H9 (cell line): Measurements from ENCODE around the gene FARP1. TPM values are rescaled to one million over a fixed set of nuclear protein-coding genes. Genes with fewer than 3 reads are reported as not detected.

Source experiments
- DNase-seq: peaks from one replicate; pipeline ENCODE4 v3.0.0-alpha.2; 2017
- H2AFZ ChIP-seq: one replicate; pipeline ENCODE4 v1.6.1; 2013; ENCODE audit warnings: mild to moderate bottlenecking, low read length, control low read depth, moderate library complexity
- H2AK5ac ChIP-seq: 2 replicates; pipeline ENCODE4 v1.6.1; 2013; ENCODE audit warnings: low read length, control low read depth, mixed read lengths; ENCODE audit not compliant: insufficient read length
- H2BK120ac ChIP-seq: one replicate; pipeline ENCODE4 v1.6.1; 2013; ENCODE audit warnings: low read depth, mild to moderate bottlenecking, low read length, control low read depth, inconsistent platforms; ENCODE audit not compliant: poor library complexity, severe bottlenecking
- H2BK12ac ChIP-seq: 2 replicates; pipeline ENCODE4 v1.6.1; 2013; ENCODE audit warnings: low read length, control low read depth, mixed read lengths, low read depth; ENCODE audit not compliant: insufficient read length
- H2BK15ac ChIP-seq: 2 replicates; pipeline ENCODE4 v1.6.1; 2013; ENCODE audit warnings: low read depth, low read length, control low read depth
- H2BK20ac ChIP-seq: one replicate; pipeline ENCODE4 v1.6.1; 2013; ENCODE audit warnings: low read depth, mild to moderate bottlenecking, low read length, control low read depth, inconsistent platforms; ENCODE audit not compliant: poor library complexity, severe bottlenecking
- H2BK5ac ChIP-seq: 2 replicates; pipeline ENCODE4 v1.6.1; 2013; ENCODE audit warnings: low read length, control low read depth, mixed read lengths; ENCODE audit not compliant: insufficient read length
- H3K14ac ChIP-seq: 2 replicates; pipeline ENCODE4 v1.6.1; 2013; ENCODE audit warnings: low read length, control low read depth; ENCODE audit not compliant: insufficient read depth
- H3K18ac ChIP-seq: 2 replicates; pipeline ENCODE4 v1.6.1; 2013; ENCODE audit warnings: low read depth, mild to moderate bottlenecking, mixed read lengths, low read length, control low read depth; ENCODE audit not compliant: insufficient read length
- H3K23ac ChIP-seq: 2 replicates; pipeline ENCODE4 v1.6.1; 2013; ENCODE audit warnings: low read length, control low read depth, mixed read lengths, low read depth; ENCODE audit not compliant: insufficient read length
- H3K23me2 ChIP-seq: 2 replicates; pipeline ENCODE4 v1.6.1; 2013; ENCODE audit warnings: low read depth, mild to moderate bottlenecking, mixed read lengths, low read length, control low read depth; ENCODE audit not compliant: insufficient read length, poor library complexity, severe bottlenecking
- H3K27ac ChIP-seq: 2 replicates; pipeline ENCODE4 v1.5.1; 2013; ENCODE audit warnings: low read length, control low read depth, mixed read lengths, low read depth; ENCODE audit not compliant: insufficient read length
- H3K27me3 ChIP-seq: 2 replicates; pipeline ENCODE4 v1.6.1; 2013; ENCODE audit warnings: low read length, control low read depth, inconsistent platforms; ENCODE audit not compliant: insufficient read depth
- H3K4ac ChIP-seq: 2 replicates; pipeline ENCODE4 v1.6.1; 2013; ENCODE audit warnings: low read depth, mild to moderate bottlenecking, control low read depth, inconsistent platforms, low read length, moderate library complexity
- H3K4me1 ChIP-seq: 2 replicates; pipeline ENCODE4 v1.6.1; 2013; ENCODE audit warnings: low read length, control low read depth, inconsistent platforms; ENCODE audit not compliant: insufficient read depth
- H3K4me2 ChIP-seq: 2 replicates; pipeline ENCODE4 v1.6.1; 2013; ENCODE audit warnings: low read length, control low read depth, mixed read lengths; ENCODE audit not compliant: insufficient read length, insufficient read depth
- H3K56ac ChIP-seq: 2 replicates; pipeline ENCODE4 v1.6.1; 2013; ENCODE audit warnings: low read depth, mild to moderate bottlenecking, mixed read lengths, low read length, control low read depth; ENCODE audit not compliant: insufficient read length
- H3K79me1 ChIP-seq: 2 replicates; pipeline ENCODE4 v1.6.1; 2013; ENCODE audit warnings: low read depth, mild to moderate bottlenecking, moderate library complexity, low read length, control low read depth, inconsistent platforms; ENCODE audit not compliant: insufficient read depth, poor library complexity, severe bottlenecking
- H3K79me2 ChIP-seq: 2 replicates; pipeline ENCODE4 v1.6.1; 2013; ENCODE audit warnings: low read length, control low read depth, inconsistent platforms; ENCODE audit not compliant: insufficient read depth
- H3K9ac ChIP-seq: 2 replicates; pipeline ENCODE4 v1.6.1; 2013; ENCODE audit warnings: low read length, control low read depth, mixed read lengths; ENCODE audit not compliant: insufficient read length; ENCODE audit errors: extremely low read depth
- H3K9me3 ChIP-seq: one replicate; pipeline ENCODE4 v1.6.1; 2013; ENCODE audit warnings: low read depth, low read length, inconsistent platforms; ENCODE audit not compliant: control insufficient read depth
- H3T11ph ChIP-seq: one replicate; pipeline ENCODE4 v1.6.1; 2013; ENCODE audit warnings: mild to moderate bottlenecking, low read length, control low read depth, inconsistent platforms
- H4K20me1 ChIP-seq: one replicate; pipeline ENCODE4 v1.6.1; 2013; ENCODE audit not compliant: control insufficient read depth, insufficient read length, insufficient read depth
- H4K5ac ChIP-seq: 2 replicates; pipeline ENCODE4 v1.6.1; 2013; ENCODE audit warnings: low read depth, mild to moderate bottlenecking, mixed read lengths, low read length, control low read depth; ENCODE audit not compliant: insufficient read length
- H4K8ac ChIP-seq: replicated peaks from 2 replicates; pipeline ENCODE4 v1.6.1; 2013; ENCODE audit warnings: low read length, control low read depth, mixed read lengths, low read depth; ENCODE audit not compliant: insufficient read length
- H4K91ac ChIP-seq: 2 replicates; pipeline ENCODE4 v1.6.1; 2013; ENCODE audit warnings: low read depth, mild to moderate bottlenecking, moderate library complexity, mixed read lengths, low read length, control low read depth; ENCODE audit not compliant: insufficient read length
- H3K27ac Mint-ChIP-seq, 3 experiments: 2 replicates in 2 of 3; 3 replicates in 1 of 3; pipeline ENCODE4 v1.8.0; 2020 to 2021; ENCODE audit warnings: mixed read lengths in 3 of 3, mild to moderate bottlenecking in 1 of 3, moderate library complexity in 1 of 3
- H3K27me3 Mint-ChIP-seq: 2 replicates; pipeline ENCODE4 v1.8.0; 2021; ENCODE audit warnings: low read depth, mild to moderate bottlenecking, moderate library complexity, mixed read lengths
- H3K36me3 Mint-ChIP-seq, 3 experiments: 2 replicates in 2 of 3; 3 replicates in 1 of 3; pipeline ENCODE4 v1.8.0; 2020 to 2021; ENCODE audit warnings: low read depth in 3 of 3, mixed read lengths in 3 of 3; ENCODE audit not compliant: insufficient read depth in 1 of 3
- H3K4me1 Mint-ChIP-seq, 2 experiments: 2 replicates each; pipeline ENCODE4 v1.8.0; 2020; ENCODE audit warnings: mixed read lengths in 2 of 2
- H3K4me3 Mint-ChIP-seq, 2 experiments: 2 replicates in 1 of 2; 3 replicates in 1 of 2; pipeline ENCODE4 v1.8.0; 2020 to 2021; ENCODE audit warnings: mild to moderate bottlenecking in 2 of 2, mixed read lengths in 2 of 2, moderate library complexity in 1 of 2
- H3K9me3 Mint-ChIP-seq, 2 experiments: 2 replicates in 1 of 2; 3 replicates in 1 of 2; pipeline ENCODE4 v1.8.0; 2020; ENCODE audit warnings: mild to moderate bottlenecking in 2 of 2, mixed read lengths in 2 of 2, moderate library complexity in 1 of 2
- WGBS: extraction: QIAGEN DNeasy Blood & Tissue Kit; methylation state at CpG from one replicate; pipeline ENCODE4 v1.1.7; 2013; ENCODE audit warnings: missing lambda C conversion rate, low lambda C conversion rate, mixed read lengths; ENCODE audit not compliant: insufficient read length; ENCODE audit errors: extremely low coverage; 5-methylcytosine and 5-hydroxymethylcytosine counted together
- total RNA-seq: library from RNA; stranded (reverse); gene quantifications from 2 replicates; pipeline ENCODE4 v1.2.1, GENCODE V29; 2021
- TF ChIP-seq, protein P1 (sequence below): fragments of 200-600 bp; sonication (generic); conservative IDR thresholded peaks from 3 replicates; pipeline ENCODE4 v1.8.0; 2021; ENCODE audit warnings: antibody characterized with exemption, mild to moderate bottlenecking

Gene FARP1
- total RNA-seq, 1 experiment from 2014 or later, result 95.9 TPM

DNA sequence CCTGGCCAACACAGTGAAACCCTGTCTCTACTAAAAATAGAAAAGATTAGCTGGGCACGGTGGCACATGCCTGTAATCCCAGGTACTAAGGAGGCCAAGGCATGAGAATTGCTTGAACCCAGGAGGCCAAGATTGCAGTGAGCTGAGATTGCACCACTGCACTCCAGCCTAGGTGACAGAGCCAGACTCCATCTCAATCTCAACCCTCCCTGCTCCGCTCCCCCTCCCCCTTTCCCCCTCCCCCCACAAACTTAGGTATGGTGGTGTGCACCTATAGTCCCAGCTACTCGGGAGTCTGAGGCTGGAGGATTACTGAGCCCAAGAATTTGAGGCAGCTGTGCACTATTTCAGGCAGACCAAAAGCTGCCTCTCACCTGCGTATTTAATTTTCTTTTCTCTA, 55.8 kb downstream of the FARP1 start:
- peaks cover 4 to 15% (median 5%) of the 10 kb centered on the region in 3 experiments; a peak in 4 of 7 replicates for H3K36me3 Mint-ChIP-seq
- H2BK20ac ChIP-seq, result no peak overlapping the region
- H2BK15ac ChIP-seq, result no peak overlapping the region
- H3K27ac Mint-ChIP-seq, result peak overlapping the region; percentile 83 to 99 (median 97); a peak in 4 of 7 replicates
- no peaks in the 10 kb centered on the region; the same call in 1 of the 2 replicates for H3K27me3 Mint-ChIP-seq
- peaks cover 3% of the 10 kb centered on the region; the same call in 1 of the 2 replicates for H3K79me2 ChIP-seq
- H3T11ph ChIP-seq, result no peak overlapping the region
- peaks cover 54 to 60% of the 10 kb centered on the region in 2 experiments for H3K4me1 Mint-ChIP-seq
- H3K4me2 ChIP-seq, result peak overlapping the region; percentile 82
- peaks cover 2 to 3% of the 10 kb centered on the region in 2 experiments; a peak in 3 of 5 replicates for H3K9me3 Mint-ChIP-seq
- H3K23me2 ChIP-seq, result peaks cover 6% of the 10 kb centered on the region
- H4K8ac ChIP-seq, result no peak overlapping the region
- no peak overlapping the region for H3K4me3 Mint-ChIP-seq
- H2BK12ac ChIP-seq, result no peak overlapping the region
- H4K5ac ChIP-seq, result no peak overlapping the region
- H3K56ac ChIP-seq, result no peak overlapping the region
- H2BK5ac ChIP-seq, result no peak overlapping the region
- no peak overlapping the region for H2AK5ac ChIP-seq
- no peak overlapping the region for H2BK120ac ChIP-seq
- H3K14ac ChIP-seq, result no peak overlapping the region
- H3K4ac ChIP-seq, result no peak overlapping the region
- no peak overlapping the region for H3K23ac ChIP-seq
- TF ChIP-seq, protein P1, sequence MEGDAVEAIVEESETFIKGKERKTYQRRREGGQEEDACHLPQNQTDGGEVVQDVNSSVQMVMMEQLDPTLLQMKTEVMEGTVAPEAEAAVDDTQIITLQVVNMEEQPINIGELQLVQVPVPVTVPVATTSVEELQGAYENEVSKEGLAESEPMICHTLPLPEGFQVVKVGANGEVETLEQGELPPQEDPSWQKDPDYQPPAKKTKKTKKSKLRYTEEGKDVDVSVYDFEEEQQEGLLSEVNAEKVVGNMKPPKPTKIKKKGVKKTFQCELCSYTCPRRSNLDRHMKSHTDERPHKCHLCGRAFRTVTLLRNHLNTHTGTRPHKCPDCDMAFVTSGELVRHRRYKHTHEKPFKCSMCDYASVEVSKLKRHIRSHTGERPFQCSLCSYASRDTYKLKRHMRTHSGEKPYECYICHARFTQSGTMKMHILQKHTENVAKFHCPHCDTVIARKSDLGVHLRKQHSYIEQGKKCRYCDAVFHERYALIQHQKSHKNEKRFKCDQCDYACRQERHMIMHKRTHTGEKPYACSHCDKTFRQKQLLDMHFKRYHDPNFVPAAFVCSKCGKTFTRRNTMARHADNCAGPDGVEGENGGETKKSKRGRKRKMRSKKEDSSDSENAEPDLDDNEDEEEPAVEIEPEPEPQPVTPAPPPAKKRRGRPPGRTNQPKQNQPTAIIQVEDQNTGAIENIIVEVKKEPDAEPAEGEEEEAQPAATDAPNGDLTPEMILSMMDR, result no peak
- H3K9ac ChIP-seq, result no peak overlapping the region
- H3K27ac ChIP-seq, result peak overlapping the region; percentile 1
- no CpG with 5 or more reads among the region's 4 CpGs for WGBS
- no peak overlapping the region for H4K91ac ChIP-seq
- H3K27me3 ChIP-seq, result no peaks in the 10 kb centered on the region
- no peak overlapping the region for H3K18ac ChIP-seq
- no peaks in the 10 kb centered on the region for H3K9me3 ChIP-seq
- H3K79me1 ChIP-seq, result peaks cover 3% of the 10 kb centered on the region
- H3K4me1 ChIP-seq, result peaks cover 9% of the 10 kb centered on the region
- no peak for DNase-seq
- H4K20me1 ChIP-seq, result no peaks in the 10 kb centered on the region
- H2AFZ ChIP-seq, result no peak overlapping the region
